SU-DHL-6 (cell line): ENCODE data around the gene OR2L8.

Experiments used
- H2AFZ ChIP-seq: fragments of 200-600 bp; sonication (generic); 2 replicates; pipeline ENCODE4 v1.6.1; 2014; ENCODE audit warnings: low read depth, mild to moderate bottlenecking, moderate library complexity, mixed read lengths, antibody characterized with exemption, low read length; ENCODE audit not compliant: severe bottlenecking
- H3F3A ChIP-seq: fragments of 200-600 bp; shearing (Covaris generic); 2 replicates; pipeline ENCODE4 v1.6.0; 2016; ENCODE audit warnings: antibody characterized with exemption, mild to moderate bottlenecking; ENCODE audit not compliant: insufficient read depth
- H3K27ac ChIP-seq: fragments of 200-600 bp; sonication (generic); 2 replicates; pipeline ENCODE4 v1.5.1; 2016; ENCODE audit warnings: low read depth, mild to moderate bottlenecking, low read length, moderate library complexity, mixed read lengths
- H3K27me3 ChIP-seq: fragments of 200-600 bp; sonication (generic), shearing (Covaris generic); 2 replicates; pipeline ENCODE4 v1.6.0; 2014; ENCODE audit warnings: mild to moderate bottlenecking, low read length
- H3K36me3 ChIP-seq: fragments of 200-600 bp; sonication (generic); 2 replicates; pipeline ENCODE4 v1.6.1; 2014; ENCODE audit warnings: mild to moderate bottlenecking, low read length, mixed read lengths
- H3K4me2 ChIP-seq: fragments of 300-600, 200-600 bp; shearing (Covaris generic), sonication (generic); 2 replicates; pipeline ENCODE4 v1.6.0; 2014; ENCODE audit warnings: low read length, low read depth, mild to moderate bottlenecking; ENCODE audit not compliant: poor library complexity, severe bottlenecking
- H3K4me3 ChIP-seq: fragments of 200-600 bp; sonication (generic); 2 replicates; pipeline ENCODE4 v1.5.1; 2014; ENCODE audit warnings: antibody characterized with exemption, low read length, mild to moderate bottlenecking, mixed read lengths; ENCODE audit not compliant: insufficient read depth, poor library complexity, severe bottlenecking
- H3K79me2 ChIP-seq: fragments of 200-600 bp; sonication (generic); 2 replicates; pipeline ENCODE4 v1.6.1; 2014; ENCODE audit warnings: mild to moderate bottlenecking, low read length, moderate library complexity; ENCODE audit not compliant: insufficient read depth
- H3K9ac ChIP-seq: fragments of 200-600 bp; sonication (generic); 2 replicates; pipeline ENCODE4 v1.7.0; 2014; ENCODE audit warnings: mild to moderate bottlenecking, low read length
- H3K9me2 ChIP-seq: fragments of 200-600 bp; sonication (generic); replicated peaks from 2 replicates; pipeline ENCODE4 v1.6.1; 2014; ENCODE audit warnings: low read length; ENCODE audit not compliant: insufficient read depth
- H3K9me3 ChIP-seq: fragments of 200-600 bp; sonication (generic); 2 replicates; pipeline ENCODE4 v1.6.1; 2014; ENCODE audit warnings: low read length, mixed read lengths; ENCODE audit not compliant: insufficient read depth
- H4K20me1 ChIP-seq: fragments of 200-600 bp; sonication (generic); 2 replicates; pipeline ENCODE4 v1.6.1; 2014; ENCODE audit warnings: low read depth, mild to moderate bottlenecking, antibody characterized with exemption, low read length, moderate library complexity, mixed read lengths
- CTCF ChIP-seq: fragments of 200-600 bp; sonication (generic); IDR thresholded peaks from one replicate; pipeline ENCODE4 v1.5.1; 2017; ENCODE audit warnings: antibody characterized with exemption, mild to moderate bottlenecking, low read length, moderate library complexity; ENCODE audit not compliant: insufficient read depth, poor library complexity, severe bottlenecking
- EZH2phosphoT487 ChIP-seq: fragments of 200-600 bp; sonication (generic), shearing (Covaris generic); conservative IDR thresholded peaks from 2 replicates; pipeline ENCODE4 v1.6.1; 2018; ENCODE audit warnings: mild to moderate bottlenecking, antibody characterized with exemption, low read length, moderate library complexity, mixed read lengths

OR2L8 gene

GRCh38 chr1:247914941-247915662 is 33.6 kb upstream of the OR2L8 start:
- Histone ChIP-seq H3K79me2 (no peaks in the 10 kb centered on the region), H3K4me2 (no peak overlapping the region), H3K9me2 (no peaks in the 10 kb centered on the region), H3K9ac (no peak overlapping the region), H3K4me3 (no peak overlapping the region), H3K27ac (no peak overlapping the region), H4K20me1 (no peaks in the 10 kb centered on the region), H3K9me3 (no peaks in the 10 kb centered on the region), H3F3A (no peaks in the 10 kb centered on the region), H2AFZ (no peak overlapping the region), H3K27me3 (no peaks in the 10 kb centered on the region), H3K36me3 (no peaks in the 10 kb centered on the region)
- TF ChIP-seq CTCF = no peak
- TF ChIP-seq EZH2phosphoT487 = no peak

- H3K9me2 ChIP-seq = no peaks in the 10 kb centered on the region
- H3K4me3 ChIP-seq = no peak within 1 kb of the TSS
- H3F3A ChIP-seq = no peaks in the 10 kb centered on the region
- H3K4me2 ChIP-seq = no peak within 1 kb of the TSS
- no peaks in the 10 kb centered on the region for H3K36me3 ChIP-seq
- no peaks in the 10 kb centered on the region for H3K79me2 ChIP-seq
- no peaks in the 10 kb centered on the region for H3K27me3 ChIP-seq
- no peaks in the 10 kb centered on the region for H3K9me3 ChIP-seq
- H2AFZ ChIP-seq = no peak within 1 kb of the TSS
- H3K9ac ChIP-seq = no peak within 1 kb of the TSS
- no peaks in the 10 kb centered on the region for H4K20me1 ChIP-seq
- no peak within 1 kb of the TSS for H3K27ac ChIP-seq
- TF ChIP-seq CTCF (no peak), EZH2phosphoT487 (no peak)
These were observed 28.7 kb upstream of the OR2L8 start, which contains the start of gene OR2T8 for GRCh38 chr1:247919952-247920351. OR2T8 (plus strand) TSS chr1:247920252; CDS start chr1:247921018, 766 bp downstream.

GRCh38 chr1:247923941-247924340 is 24.7 kb upstream of the OR2L8 start:
- Histone ChIP-seq H3K4me3 (no peak overlapping the region), H3K36me3 (no peaks in the 10 kb centered on the region), H3K9me2 (no peaks in the 10 kb centered on the region), H3F3A (no peaks in the 10 kb centered on the region), H3K27ac (no peak overlapping the region), H3K9ac (no peak overlapping the region), H3K27me3 (no peaks in the 10 kb centered on the region), H3K9me3 (no peaks in the 10 kb centered on the region), H2AFZ (no peak overlapping the region), H4K20me1 (no peaks in the 10 kb centered on the region), H3K79me2 (no peaks in the 10 kb centered on the region), H3K4me2 (no peak overlapping the region)
- no peak for TF ChIP-seq CTCF
- no peak for TF ChIP-seq EZH2phosphoT487
